Measurements from ENCODE around the gene DCAF12L2.

DNA sequence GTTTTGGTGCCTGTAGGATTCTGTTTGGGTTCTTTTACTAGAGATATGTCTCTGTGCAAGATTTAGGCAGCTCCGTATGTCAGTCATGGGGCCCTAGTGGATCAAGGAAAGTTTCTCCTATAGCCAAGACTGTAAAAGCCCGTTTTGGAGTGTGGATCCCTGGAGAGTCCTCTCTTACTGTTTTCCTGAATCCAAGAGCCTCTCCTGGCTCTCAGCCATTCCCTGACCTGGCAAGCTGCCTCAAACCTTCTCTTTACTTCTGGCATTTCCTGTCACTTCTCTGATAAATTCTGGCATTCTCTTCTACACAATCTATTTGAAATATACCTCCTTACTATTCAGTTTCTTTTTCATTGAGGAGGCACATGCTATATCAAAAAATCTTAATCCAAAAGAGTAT lies 41.4 kb downstream of the DCAF12L2 start:
- TF ChIP-seq CTCF (IDR thresholded peaks at IDR 0.05) = no peak
- TF ChIP-seq POLR2A (IDR thresholded peaks at IDR 0.05) = no peak

Data from adrenal gland (tissue), 5 donors.